Central memory CD8-positive, alpha-beta T cell (primary cell): Measurements from ENCODE around the gene GPR151.
A peak's percentile ranks its signal among the peaks of the same experiment; 100 is the strongest.

ENCODE experiments used
- ATAC-seq: fragments of 150-1000 bp; cut with Tn5 transposase; replicated peaks from 2 replicates; pipeline ENCODE4 v1.10.0; 2022; ENCODE audit warnings: mild to moderate bottlenecking, moderate FRiP score, moderate number of reproducible peaks; ENCODE audit not compliant: poor library complexity, severe bottlenecking; ENCODE audit errors: extremely low read depth
- DNase-seq, 2 donors: peaks; one replicate each; pipeline ENCODE4 v3.0.0; 2021; ENCODE audit warnings: low spot score in 2 of 2
- H3K27ac Mint-ChIP-seq: one replicate; pipeline ENCODE4 v1.8.0; 2022; ENCODE audit warnings: low read depth, mild to moderate bottlenecking, moderate library complexity, mixed read lengths
- H3K27me3 Mint-ChIP-seq: one replicate; pipeline ENCODE4 v1.8.0; 2022; ENCODE audit warnings: mixed read lengths
- H3K36me3 Mint-ChIP-seq: one replicate; pipeline ENCODE4 v1.8.0; 2022; ENCODE audit warnings: mild to moderate bottlenecking, moderate library complexity, mixed read lengths; ENCODE audit not compliant: insufficient read depth
- H3K4me1 Mint-ChIP-seq: one replicate; pipeline ENCODE4 v1.8.0; 2022; ENCODE audit warnings: mixed read lengths
- H3K4me3 Mint-ChIP-seq: one replicate; pipeline ENCODE4 v1.8.0; 2022; ENCODE audit warnings: mild to moderate bottlenecking, moderate library complexity, mixed read lengths
- H3K9me3 Mint-ChIP-seq: one replicate; pipeline ENCODE4 v1.8.0; 2022; ENCODE audit warnings: mixed read lengths

The GPR151 gene

GRCh38 chr5:146466521-146467349 lies 49.3 kb downstream of the GPR151 start:
- no peaks in the 10 kb centered on the region for H3K27me3 Mint-ChIP-seq
- ATAC-seq = no peak
- DNase-seq = no peak

GRCh38 chr5:146463446-146463845 lies 52.5 kb downstream of the GPR151 start:
- H3K36me3 Mint-ChIP-seq = peaks cover 73% of the 10 kb centered on the region
- no peak for DNase-seq
- H3K4me3 Mint-ChIP-seq = no peak overlapping the region
- H3K27me3 Mint-ChIP-seq = no peaks in the 10 kb centered on the region
- H3K27ac Mint-ChIP-seq = peak overlapping the region; percentile 79
- no peak for ATAC-seq
- H3K4me1 Mint-ChIP-seq = peaks cover 49% of the 10 kb centered on the region
- no peaks in the 10 kb centered on the region for H3K9me3 Mint-ChIP-seq

More at GRCh38 chr5:146466521-146467349, 49.3 kb downstream of the GPR151 start:
- H3K4me1 Mint-ChIP-seq = peaks cover 37% of the 10 kb centered on the region
- peaks cover 65% of the 10 kb centered on the region for H3K36me3 Mint-ChIP-seq
- peak overlapping the region; percentile 3 for H3K27ac Mint-ChIP-seq
- no peak overlapping the region for H3K4me3 Mint-ChIP-seq
- no peaks in the 10 kb centered on the region for H3K9me3 Mint-ChIP-seq
